GM19438 (cell line): ENCODE measurements around the gene MPND.

Experiments
- ATAC-seq: cut with Tn5 transposase; IDR thresholded peaks from one replicate; pipeline ENCODE4 v1.9.1; 2021; ENCODE audit warnings: low read depth; ENCODE audit not compliant: unreplicated experiment

MPND gene

GRCh38 chr19:4396949-4397783 is 53.8 kb downstream of the MPND start:
- no peak for ATAC-seq

- ATAC-seq = peak; percentile 7
Measured at GRCh38 chr19:4399812-4400134, 56.4 kb downstream of the MPND start.

GRCh38 chr19:4400135-4400936 is 57.0 kb downstream of the MPND start, which contains the start of gene SH3GL1:
Gene SH3GL1, minus strand, starts transcription at chr19:4400547. Its CDS starts 179 bp downstream, at chr19:4400368.
- ATAC-seq = peak; percentile 53

- ATAC-seq = no peak
Measured at GRCh38 chr19:4401769-4402170, 58.4 kb downstream of the MPND start.

- ATAC-seq = peak; percentile 74
Measured at GRCh38 chr19:4402171-4403004, 59.0 kb downstream of the MPND start, which contains the start of gene CHAF1A. Gene CHAF1A, plus strand, starts transcription at chr19:4402640. Its CDS starts 123 bp downstream, at chr19:4402763.

GRCh38 chr19:4403005-4403761 is 59.8 kb downstream of the MPND start:
- ATAC-seq = no peak

GRCh38 chr19:4405977-4406376 is 62.6 kb downstream of the MPND start:
- ATAC-seq = no peak

GRCh38 chr19:4406626-4407025 is 63.3 kb downstream of the MPND start:
- ATAC-seq = no peak

GRCh38 chr19:4409123-4409933 is 66.0 kb downstream of the MPND start:
- no peak for ATAC-seq
